LNCaP clone FGC (cell line): ENCODE measurements around the gene LRFN3.
A peak's percentile ranks its signal among the peaks of the same experiment; 100 is the strongest.

Source experiments
- DNase-seq: peaks from one replicate; pipeline ENCODE4 v3.0.0-alpha.2; 2011; ENCODE audit warnings: low read depth
- H3K4me3 ChIP-seq: 2 replicates; pipeline ENCODE4 v1.5.1; 2011; ENCODE audit warnings: mild to moderate bottlenecking, low read depth, low read length, control low read depth
- CTCF ChIP-seq: IDR thresholded peaks from 2 replicates; pipeline ENCODE4 v1.5.1; 2012; ENCODE audit warnings: mild to moderate bottlenecking; ENCODE audit not compliant: control insufficient read depth, insufficient read depth; ENCODE audit errors: extremely low read depth

LRFN3 gene

GRCh38 chr19:35988824-35989223 lies 52.6 kb downstream of the LRFN3 start:
- TF ChIP-seq CTCF: no peak
- H3K4me3 ChIP-seq: no peak overlapping the region
- DNase-seq: no peak

- H3K4me3 ChIP-seq: no peak overlapping the region
- no peak for TF ChIP-seq CTCF
- no peak for DNase-seq
These were observed 54.0 kb downstream of the LRFN3 start for GRCh38 chr19:35990156-35990555.

DNA sequence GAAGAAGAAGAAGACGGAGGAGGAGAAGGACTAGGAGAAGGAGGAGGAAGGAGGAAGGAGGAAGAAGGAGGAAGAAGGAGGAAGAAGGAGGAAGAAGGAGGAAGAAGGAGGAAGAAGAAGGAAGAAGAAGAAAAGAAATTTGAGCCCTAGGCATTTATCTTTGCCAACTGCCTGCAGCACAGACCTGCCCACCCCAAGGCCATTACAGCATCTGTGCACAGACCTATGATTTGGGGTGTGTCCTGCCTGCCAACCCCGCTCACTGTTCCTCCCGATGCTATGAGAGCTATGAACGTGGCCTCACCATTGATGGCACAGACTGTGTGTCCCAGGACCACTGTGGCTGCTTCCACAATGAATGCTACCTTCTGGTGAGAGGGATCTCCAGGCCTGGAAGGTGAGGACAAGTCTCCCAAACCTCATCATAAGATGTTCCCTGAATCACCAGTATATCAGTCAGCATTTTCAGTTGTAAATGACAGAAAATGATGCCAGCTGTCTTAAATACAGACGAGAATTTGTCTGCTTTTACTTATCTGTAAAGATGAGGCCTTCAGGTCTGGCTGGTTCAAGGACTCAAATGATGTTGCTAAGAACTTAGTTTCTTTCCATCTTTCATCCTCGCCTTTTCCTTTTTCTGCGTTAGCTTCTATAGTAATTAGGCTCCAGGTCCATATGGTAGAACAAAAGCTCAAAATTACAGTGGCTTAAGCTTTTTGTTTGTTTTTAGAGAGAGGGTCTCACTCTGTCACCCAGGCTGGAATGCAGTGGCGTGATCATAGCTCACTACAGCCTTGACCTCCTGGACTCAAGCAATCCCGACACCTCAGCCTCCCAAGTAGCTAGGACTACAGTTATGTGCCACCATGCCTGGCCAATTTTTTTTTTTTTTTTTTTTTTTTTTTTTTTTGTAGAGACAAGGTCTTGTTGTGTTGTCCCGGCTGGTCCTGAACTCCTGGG lies 54.9 kb downstream of the LRFN3 start:
- no peak overlapping the region for H3K4me3 ChIP-seq
- TF ChIP-seq CTCF: no peak
- no peak for DNase-seq

GRCh38 chr19:35991731-35992450 lies 55.7 kb downstream of the LRFN3 start:
- TF ChIP-seq CTCF: no peak
- no peak for DNase-seq
- no peak overlapping the region for H3K4me3 ChIP-seq

DNA sequence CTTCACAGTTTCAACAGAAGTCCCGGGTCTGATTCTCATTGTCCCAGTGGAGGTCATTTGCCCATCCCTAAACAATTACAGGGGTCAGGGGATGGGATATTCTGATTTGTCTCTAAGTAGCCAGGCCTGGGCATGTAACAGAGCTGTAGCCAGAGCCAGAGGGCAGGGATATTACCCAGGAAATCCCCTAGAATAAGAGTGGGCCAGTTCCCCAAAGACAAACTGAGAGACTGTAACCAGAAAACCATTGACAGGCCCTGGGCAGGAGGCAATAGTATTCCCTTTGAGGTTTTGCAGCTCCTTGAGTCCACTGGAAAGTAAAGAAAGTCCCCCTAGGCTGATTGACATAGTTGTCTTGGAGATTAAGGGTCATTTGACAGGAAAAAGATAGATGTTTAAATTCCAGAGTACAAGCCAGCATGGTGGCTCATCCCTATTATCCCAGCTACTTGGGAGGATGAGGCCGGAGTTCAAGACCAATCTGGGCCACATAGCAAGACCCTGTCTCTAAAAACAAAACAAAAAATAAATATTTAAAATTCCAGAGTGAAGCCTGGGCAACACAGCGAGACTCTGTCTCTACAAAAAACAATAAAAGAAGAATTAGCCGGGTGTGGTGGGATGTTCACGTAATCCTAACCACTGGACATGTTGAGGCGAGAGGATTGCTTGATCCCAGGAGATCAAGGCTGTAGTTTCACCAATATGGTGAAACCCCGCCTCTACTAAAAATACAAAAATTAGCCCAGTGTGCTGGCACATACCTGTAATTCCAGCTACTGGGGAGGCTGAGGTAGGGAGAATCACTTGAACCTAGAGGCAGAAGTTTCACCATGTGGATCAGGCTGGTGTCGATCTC lies 57.0 kb downstream of the LRFN3 start:
- H3K4me3 ChIP-seq: no peak overlapping the region
- TF ChIP-seq CTCF: no peak
- DNase-seq: no peak

DNA sequence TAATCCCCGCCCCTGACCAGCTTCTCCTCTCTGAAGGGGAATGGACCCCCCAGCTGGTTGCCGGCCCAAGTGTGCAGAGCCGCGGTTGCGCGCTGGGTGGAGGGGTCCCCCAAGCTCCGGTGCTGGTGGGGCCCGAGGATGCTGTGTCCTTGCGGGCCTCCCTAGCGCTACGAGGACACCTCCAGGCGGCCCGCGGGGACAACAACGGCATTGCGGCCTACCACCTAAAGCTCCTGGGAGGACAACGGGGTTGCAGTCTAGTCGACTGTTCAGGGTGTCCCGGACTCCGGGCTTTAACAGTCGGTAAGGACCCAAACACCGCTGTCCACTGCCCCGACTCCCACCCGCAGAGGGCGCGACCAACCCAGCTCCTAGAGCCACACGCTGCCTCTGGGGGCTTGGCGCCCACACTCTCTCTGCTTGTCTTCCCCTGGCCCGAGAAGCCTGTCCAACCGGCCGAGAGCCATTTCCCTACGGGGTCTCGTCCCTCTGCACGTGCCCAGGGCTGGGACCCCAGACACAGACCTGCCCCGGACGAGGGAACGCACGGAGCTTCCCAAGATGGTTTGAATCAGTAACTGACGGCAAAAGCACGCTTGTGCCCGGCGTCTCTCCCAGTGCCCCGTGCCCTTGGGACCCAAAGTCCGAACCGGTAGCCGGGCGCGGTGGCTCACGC lies 57.9 kb downstream of the LRFN3 start:
- H3K4me3 ChIP-seq: peak overlapping the region; percentile 75
- TF ChIP-seq CTCF: no peak
- no peak for DNase-seq
